ENCODE data around the gene DIP2A. TPM values are rescaled to one million over a fixed set of nuclear protein-coding genes. Genes with fewer than 3 reads are reported as not detected.

The DIP2A gene
- total RNA-seq, 2 donors from 2014 or later = 51.0 to 52.2 TPM

DNA sequence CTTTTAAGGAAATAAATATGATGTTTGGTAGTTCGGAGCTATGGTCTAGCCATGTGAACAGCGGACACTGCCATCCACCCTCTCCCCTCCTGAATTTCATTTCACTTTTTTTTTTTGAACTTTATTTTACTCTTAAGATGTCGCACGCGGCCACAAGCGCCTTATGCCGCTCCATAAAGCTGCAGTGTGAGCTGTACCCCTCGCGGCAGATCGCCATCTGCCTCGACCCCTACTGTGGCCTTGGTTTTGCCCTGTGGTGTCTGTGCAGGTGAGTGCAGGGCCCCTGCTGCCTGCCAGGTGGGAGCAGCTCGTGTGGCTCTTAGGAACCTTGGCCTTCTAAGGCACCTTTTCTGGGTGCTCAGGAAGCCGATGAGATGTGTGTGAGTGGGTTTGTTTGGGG lies 98.1 kb downstream of the DIP2A start:
- Mint-ChIP-seq H3K36me3 (ENCODE audit: low read depth) (peaks cover 59% of the 10 kb centered on the region), H3K9me3 (no peaks in the 10 kb centered on the region), H3K4me1 (no peaks in the 10 kb centered on the region), H3K27ac (no peak overlapping the region), H3K27me3 (ENCODE audit: insufficient read depth) (no peaks in the 10 kb centered on the region), H3K4me3 (no peak overlapping the region)
- H3K9me3 ChIP-seq (ENCODE audit: control insufficient read depth, low read length) = no peaks in the 10 kb centered on the region
- no peak for DNase-seq
- no peak overlapping the region for H3K27ac ChIP-seq (ENCODE audit: low read depth, low read length)
- WGBS, 2 experiments (ENCODE audit: insufficient coverage in 1 of 2, insufficient read length in 1 of 2) = 94 to 97% methylated on average over 10 to 13 of the region's 13 CpGs
- peaks cover 63% of the 10 kb centered on the region for H3K36me3 ChIP-seq (ENCODE audit: control insufficient read depth, insufficient read depth, low read length)
- no peak overlapping the region for H3K9ac ChIP-seq (ENCODE audit: extremely low read depth, low read length, poor library complexity, severe bottlenecking)
- TF ChIP-seq, protein P1, sequence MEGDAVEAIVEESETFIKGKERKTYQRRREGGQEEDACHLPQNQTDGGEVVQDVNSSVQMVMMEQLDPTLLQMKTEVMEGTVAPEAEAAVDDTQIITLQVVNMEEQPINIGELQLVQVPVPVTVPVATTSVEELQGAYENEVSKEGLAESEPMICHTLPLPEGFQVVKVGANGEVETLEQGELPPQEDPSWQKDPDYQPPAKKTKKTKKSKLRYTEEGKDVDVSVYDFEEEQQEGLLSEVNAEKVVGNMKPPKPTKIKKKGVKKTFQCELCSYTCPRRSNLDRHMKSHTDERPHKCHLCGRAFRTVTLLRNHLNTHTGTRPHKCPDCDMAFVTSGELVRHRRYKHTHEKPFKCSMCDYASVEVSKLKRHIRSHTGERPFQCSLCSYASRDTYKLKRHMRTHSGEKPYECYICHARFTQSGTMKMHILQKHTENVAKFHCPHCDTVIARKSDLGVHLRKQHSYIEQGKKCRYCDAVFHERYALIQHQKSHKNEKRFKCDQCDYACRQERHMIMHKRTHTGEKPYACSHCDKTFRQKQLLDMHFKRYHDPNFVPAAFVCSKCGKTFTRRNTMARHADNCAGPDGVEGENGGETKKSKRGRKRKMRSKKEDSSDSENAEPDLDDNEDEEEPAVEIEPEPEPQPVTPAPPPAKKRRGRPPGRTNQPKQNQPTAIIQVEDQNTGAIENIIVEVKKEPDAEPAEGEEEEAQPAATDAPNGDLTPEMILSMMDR (conservative IDR thresholded peaks at IDR 0.05) = no peak
- H3K4me1 ChIP-seq (ENCODE audit: control insufficient read depth, insufficient read depth, low read length) = no peaks in the 10 kb centered on the region
- H3K27me3 ChIP-seq (ENCODE audit: control insufficient read depth, insufficient read depth, low read length, poor library complexity, severe bottlenecking) = no peaks in the 10 kb centered on the region
- no peak overlapping the region for H3K4me3 ChIP-seq (ENCODE audit: low read length)

DNA sequence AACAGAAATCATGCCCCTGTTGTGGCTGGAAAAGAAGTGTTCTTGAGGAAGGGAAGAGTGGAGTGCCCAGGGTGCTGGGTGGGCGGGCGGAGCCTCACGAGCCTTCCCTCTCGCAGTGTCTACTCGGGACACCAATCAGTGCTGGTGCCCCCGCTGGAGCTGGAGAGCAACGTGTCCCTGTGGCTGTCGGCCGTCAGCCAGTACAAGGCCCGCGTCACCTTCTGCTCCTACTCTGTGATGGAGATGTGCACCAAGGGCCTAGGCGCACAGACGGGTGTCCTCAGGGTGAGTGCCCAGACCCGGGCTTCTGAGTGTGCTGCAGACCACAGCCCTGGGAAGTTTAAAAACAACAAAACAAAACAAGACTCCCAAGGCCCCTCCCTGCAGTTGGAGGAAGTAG lies 98.8 kb downstream of the DIP2A start:
- Histone ChIP-seq H3K4me1 (ENCODE audit: control insufficient read depth, insufficient read depth, low read length) (no peaks in the 10 kb centered on the region), H3K9me3 (ENCODE audit: control insufficient read depth, low read length) (no peaks in the 10 kb centered on the region), H3K9ac (ENCODE audit: extremely low read depth, low read length, poor library complexity, severe bottlenecking) (no peak overlapping the region), H3K27me3 (ENCODE audit: control insufficient read depth, insufficient read depth, low read length, poor library complexity, severe bottlenecking) (no peaks in the 10 kb centered on the region), H3K4me3 (ENCODE audit: low read length) (no peak overlapping the region), H3K27ac (ENCODE audit: low read depth, low read length) (no peak overlapping the region), H3K36me3 (ENCODE audit: control insufficient read depth, insufficient read depth, low read length) (peaks cover 57% of the 10 kb centered on the region)
- Mint-ChIP-seq H3K27ac (no peak overlapping the region), H3K4me1 (no peaks in the 10 kb centered on the region), H3K9me3 (no peaks in the 10 kb centered on the region), H3K36me3 (ENCODE audit: low read depth) (peaks cover 61% of the 10 kb centered on the region), H3K4me3 (no peak overlapping the region), H3K27me3 (ENCODE audit: insufficient read depth) (no peaks in the 10 kb centered on the region)
- 95% methylated on average over 14 of the region's 14 CpGs; no CpG with 5 or more reads in 1 of the 2 experiments for WGBS, 2 experiments (ENCODE audit: insufficient coverage in 1 of 2, insufficient read length in 1 of 2)
- TF ChIP-seq, protein P1 (conservative IDR thresholded peaks at IDR 0.05) = no peak
- no peak for DNase-seq

DNA sequence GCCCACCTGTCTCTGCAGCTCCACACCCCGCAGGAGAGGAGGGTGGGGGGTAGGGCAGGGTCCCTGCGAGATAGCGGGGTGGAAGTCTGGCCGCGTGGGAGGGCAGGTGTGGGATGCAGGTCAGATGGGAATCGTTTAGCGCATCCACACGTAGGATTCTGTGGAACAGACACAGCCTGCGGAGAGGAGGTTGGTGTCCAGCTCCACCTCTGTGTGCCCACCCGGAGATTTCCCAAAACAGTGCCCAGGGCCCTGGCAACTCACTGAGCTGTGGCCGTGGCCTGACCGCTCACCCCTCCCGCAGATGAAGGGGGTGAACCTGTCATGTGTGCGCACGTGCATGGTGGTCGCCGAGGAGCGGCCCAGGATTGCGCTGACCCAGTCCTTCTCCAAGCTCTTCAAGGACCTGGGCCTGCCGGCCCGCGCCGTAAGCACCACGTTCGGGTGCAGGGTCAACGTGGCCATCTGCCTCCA lies 99.3 kb downstream of the DIP2A start:
- no peak overlapping the region for H3K27ac ChIP-seq (ENCODE audit: low read depth, low read length)
- no peak overlapping the region for H3K9ac ChIP-seq (ENCODE audit: extremely low read depth, low read length, poor library complexity, severe bottlenecking)
- H3K27me3 Mint-ChIP-seq (ENCODE audit: insufficient read depth) = no peaks in the 10 kb centered on the region
- H3K27ac Mint-ChIP-seq = no peak overlapping the region
- no peaks in the 10 kb centered on the region for H3K4me1 ChIP-seq (ENCODE audit: control insufficient read depth, insufficient read depth, low read length)
- H3K27me3 ChIP-seq (ENCODE audit: control insufficient read depth, insufficient read depth, low read length, poor library complexity, severe bottlenecking) = no peaks in the 10 kb centered on the region
- peaks cover 66% of the 10 kb centered on the region for H3K36me3 Mint-ChIP-seq (ENCODE audit: low read depth)
- peaks cover 53% of the 10 kb centered on the region for H3K36me3 ChIP-seq (ENCODE audit: control insufficient read depth, insufficient read depth, low read length)
- no peaks in the 10 kb centered on the region for H3K4me1 Mint-ChIP-seq
- WGBS, 2 experiments (ENCODE audit: insufficient coverage in 1 of 2, insufficient read length in 1 of 2) = 96 to 98% methylated on average over 24 to 26 of the region's 26 CpGs
- H3K9me3 Mint-ChIP-seq = no peaks in the 10 kb centered on the region
- no peak overlapping the region for H3K4me3 Mint-ChIP-seq
- no peak overlapping the region for H3K4me3 ChIP-seq (ENCODE audit: low read length)
- H3K9me3 ChIP-seq (ENCODE audit: control insufficient read depth, low read length) = no peaks in the 10 kb centered on the region
- TF ChIP-seq, protein P1 (conservative IDR thresholded peaks at IDR 0.05) = no peak
- DNase-seq = no peak

All from endodermal cell (in vitro differentiated cells).